ENCODE data around the gene SPTA1. TPM values are rescaled to one million over a fixed set of nuclear protein-coding genes. Genes with fewer than 3 reads are reported as not detected.

The SPTA1 gene
- total RNA-seq, 2 donors from 2014 or later = 0.03 to 0.15 TPM

- DNase-seq = no peak
- intact Hi-C loops (cut with DNase I) = no loop called here
- no peak for ATAC-seq
These were observed 85.8 kb downstream of the SPTA1 start for GRCh38 chr1:158600735-158601134.

- ATAC-seq (no peak), DNase-seq (no peak)
- intact Hi-C loops (cut with DNase I) = no loop called here
These were observed 99.6 kb downstream of the SPTA1 start for GRCh38 chr1:158586942-158587341.

- no peak for ATAC-seq
- intact Hi-C loops (cut with DNase I) = no loop called here
These were observed 102.6 kb downstream of the SPTA1 start for GRCh38 chr1:158583962-158584361.

GRCh38 chr1:158579733-158580132, 106.8 kb downstream of the SPTA1 start, which contains the start of gene OR10X1:
Gene OR10X1, minus strand, starts transcription at chr1:158579899. Its CDS starts 0 bp downstream, at chr1:158579899.
- intact Hi-C loops (cut with DNase I) = no loop called here
- no peak for ATAC-seq
- no peak for DNase-seq

More at GRCh38 chr1:158583962-158584361, 102.6 kb downstream of the SPTA1 start:
- DNase-seq = no peak

- DNase-seq = no peak
- intact Hi-C loops (cut with DNase I) = no loop called here
- ATAC-seq = no peak
These were observed 109.0 kb downstream of the SPTA1 start for GRCh38 chr1:158577561-158577960.

- DNase-seq (no peak), ATAC-seq (no peak)
- intact Hi-C loops (cut with DNase I) = no loop called here
These were observed 114.3 kb downstream of the SPTA1 start for GRCh38 chr1:158572226-158572625.

GRCh38 chr1:158570480-158570879, 116.0 kb downstream of the SPTA1 start, which contains the start of gene OR6P1:
Gene OR6P1, minus strand, starts transcription at chr1:158570580. Its CDS starts 6,976 bp downstream, at chr1:158563604.
- intact Hi-C loops (cut with DNase I) = no loop called here
- ATAC-seq (no peak), DNase-seq (no peak)

GRCh38 chr1:158564608-158565007, 121.9 kb downstream of the SPTA1 start:
- DNase-seq (no peak), ATAC-seq (no peak)
- intact Hi-C loops (cut with DNase I) = no loop called here

GRCh38 chr1:158563853-158564252, 122.7 kb downstream of the SPTA1 start:
- intact Hi-C loops (cut with DNase I) = no loop called here
- ATAC-seq = no peak

More at GRCh38 chr1:158563853-158564252, 122.7 kb downstream of the SPTA1 start:
- DNase-seq = no peak

Other genes starting within 250 kb of the SPTA1 start
- gene OR10K1, start 224.9 kb downstream of the SPTA1 start, total RNA-seq = not detected
- gene OR10R2, start 214.5 kb downstream of the SPTA1 start, total RNA-seq = not detected
- not detected for gene OR6Y1, start 132.3 kb downstream of the SPTA1 start, total RNA-seq
- not detected for gene OR6P1, start 116.1 kb downstream of the SPTA1 start, total RNA-seq
- gene OR10X1, start 106.8 kb downstream of the SPTA1 start, total RNA-seq = not detected
- not detected for gene OR10Z1, start 81.4 kb downstream of the SPTA1 start, total RNA-seq
- not detected for gene OR6K2, start 13.9 kb upstream of the SPTA1 start, total RNA-seq
- gene OR6K3, start 34.0 kb upstream of the SPTA1 start, total RNA-seq = not detected
- gene OR6K6, start 68.0 kb upstream of the SPTA1 start, total RNA-seq = not detected
- not detected for gene OR6N1, start 85.5 kb upstream of the SPTA1 start, total RNA-seq
- not detected for gene OR6N2, start 94.5 kb upstream of the SPTA1 start, total RNA-seq
- 1 to 10 TPM; 5.2 to 9.5 TPM for gene MNDA, start 144.6 kb upstream of the SPTA1 start, total RNA-seq
- gene PYHIN1, start 244.8 kb upstream of the SPTA1 start, total RNA-seq = under 1 TPM; 0.55 to 0.59 TPM